ENCODE results near the gene CCDC171.

GRCh38 chr9:15724016-15724415 is 171.2 kb downstream of the CCDC171 start:
- TF ChIP-seq EZH2 (IDR thresholded peaks at IDR 0.05; ENCODE audit: borderline replicate concordance, low read length) (no peak), CTCF (IDR thresholded peaks at IDR 0.05; ENCODE audit: low read length) (no peak)

All from OCI-LY1 (cell line).